Activated CD4-positive, alpha-beta T cell treated with anti-CD3 and anti-CD28 coated beads for 24 hours (primary cell): ENCODE results near the gene TYK2.
"Not testable (repeated sequence)": the region's sequence is repeated elsewhere in the genome, so short reads cannot be mapped to it uniquely, and the experiment has no call there.

Experiments
- DNase-seq, 2 donors: peaks; one replicate each; pipeline ENCODE4 v3.0.0-alpha.2; 2020; ENCODE audit warnings: low read depth in 2 of 2

TYK2 gene

DNA sequence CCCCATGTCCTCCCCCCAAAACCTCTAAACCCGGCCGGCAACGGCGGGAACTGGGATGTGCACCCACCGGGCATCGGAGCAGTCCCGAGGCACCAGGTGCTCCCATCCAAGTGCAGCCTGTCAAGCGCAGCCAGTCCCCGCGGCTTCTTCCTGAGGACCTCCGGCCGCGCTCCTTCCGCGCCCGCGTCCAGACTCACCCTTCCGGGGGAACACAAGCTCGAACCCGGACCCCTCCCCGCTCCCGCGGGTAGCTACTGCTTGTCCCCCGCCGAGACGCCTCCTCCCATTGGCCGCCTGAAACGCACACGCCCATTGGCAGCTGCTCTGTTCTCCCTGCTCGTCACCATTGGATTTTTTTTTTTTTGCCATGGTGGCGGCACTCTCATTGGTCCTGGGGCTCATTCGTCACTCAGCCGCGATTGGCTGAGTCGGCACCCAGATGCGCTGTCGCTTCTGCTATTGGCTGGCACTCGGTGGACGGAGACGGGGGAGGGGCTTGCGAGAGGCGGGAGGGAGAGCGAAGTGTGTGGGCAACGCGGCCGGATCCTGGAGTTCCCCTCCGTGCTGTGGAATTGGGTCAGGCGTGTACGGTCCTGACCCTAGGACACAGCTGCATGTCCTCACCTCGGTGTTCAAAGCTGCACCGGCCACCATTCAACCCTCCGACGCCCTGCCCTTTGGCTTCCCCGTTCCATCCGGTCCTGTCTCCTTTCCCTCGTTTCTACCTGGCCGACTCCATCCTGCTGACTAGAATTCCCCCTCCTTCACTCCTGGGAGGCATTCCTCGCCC lies at the start of gene TYK2:
Gene TYK2, minus strand, starts transcription at position 260 of the 790 bp plus-strand sequence. CDS start 2,166 bp downstream, outside the sequence.
- DNase-seq = peak; percentile 95 to 98

DNA sequence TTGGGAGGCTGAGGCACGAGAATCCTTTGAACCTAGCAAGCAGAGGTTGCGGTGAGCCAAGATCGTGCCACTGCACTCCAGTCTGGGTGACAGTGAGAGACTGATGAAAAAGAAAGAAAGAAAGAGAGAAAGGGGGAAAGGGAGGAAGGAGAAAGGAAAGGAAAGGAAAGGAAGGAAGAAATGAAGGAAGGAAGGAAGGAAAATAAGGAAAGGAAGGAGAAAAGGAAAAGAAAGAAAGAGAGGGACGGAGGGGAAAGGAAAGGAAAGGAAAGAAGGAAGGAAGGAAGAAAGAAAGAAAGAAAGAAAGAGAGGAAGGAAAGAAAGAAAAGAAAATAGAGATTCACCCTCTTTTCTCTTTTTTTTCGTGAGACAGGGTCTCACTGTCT lies 48.6 kb upstream of the TYK2 start:
- DNase-seq = no peak

DNA sequence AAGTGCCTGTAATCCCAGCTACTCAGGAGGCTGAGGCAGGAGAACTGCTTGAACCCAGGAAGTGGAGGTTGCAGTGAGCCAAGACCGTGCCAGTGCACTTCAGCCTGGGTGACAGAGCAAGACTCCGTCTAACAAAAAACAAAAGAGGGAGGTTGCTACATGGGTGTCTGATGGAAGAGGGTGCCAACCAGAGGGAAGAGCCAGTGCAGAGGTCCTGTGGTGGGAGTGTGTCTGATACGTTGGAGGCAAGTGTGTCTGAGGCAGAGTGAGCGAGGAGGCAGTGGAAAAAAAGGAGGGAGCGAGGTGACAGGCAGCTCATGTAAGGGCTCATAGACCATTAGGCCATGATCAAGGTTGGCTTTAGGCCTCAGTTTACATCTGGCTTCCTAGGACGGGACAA lies 46.8 kb upstream of the TYK2 start:
- DNase-seq = no peak

DNA sequence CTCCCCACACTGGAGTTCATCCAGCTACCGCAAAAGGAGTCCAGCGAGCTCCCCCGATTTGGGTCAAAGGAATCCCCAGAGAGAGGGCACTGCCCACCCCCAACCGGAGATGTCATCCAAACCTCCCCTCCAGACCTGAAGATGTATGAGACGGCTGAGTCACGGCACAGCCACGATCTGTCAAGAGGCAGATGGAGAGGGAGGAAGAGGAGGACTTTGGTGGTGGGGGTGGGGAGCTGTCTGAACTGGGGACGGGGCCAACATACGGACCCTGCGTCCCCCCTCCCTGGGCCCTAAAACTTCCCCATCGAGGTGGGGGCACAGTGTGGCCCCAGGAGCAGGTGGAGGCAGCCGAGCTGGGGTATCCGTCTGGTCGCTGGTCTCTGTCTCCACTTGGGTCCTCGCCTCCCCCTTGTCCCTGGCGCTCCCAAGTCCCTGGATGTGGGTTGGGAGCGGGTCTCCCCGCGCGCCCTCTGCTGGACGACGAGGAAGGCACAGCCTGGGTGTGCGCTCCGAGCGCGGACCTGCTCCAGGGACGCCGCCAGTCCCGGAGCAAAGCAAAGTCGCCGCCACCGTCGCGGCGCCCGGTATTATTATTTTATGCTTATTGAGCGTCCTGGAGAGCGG lies 43.8 kb upstream of the TYK2 start:
- DNase-seq = peak in 1 of 2 donors; percentile 59

DNA sequence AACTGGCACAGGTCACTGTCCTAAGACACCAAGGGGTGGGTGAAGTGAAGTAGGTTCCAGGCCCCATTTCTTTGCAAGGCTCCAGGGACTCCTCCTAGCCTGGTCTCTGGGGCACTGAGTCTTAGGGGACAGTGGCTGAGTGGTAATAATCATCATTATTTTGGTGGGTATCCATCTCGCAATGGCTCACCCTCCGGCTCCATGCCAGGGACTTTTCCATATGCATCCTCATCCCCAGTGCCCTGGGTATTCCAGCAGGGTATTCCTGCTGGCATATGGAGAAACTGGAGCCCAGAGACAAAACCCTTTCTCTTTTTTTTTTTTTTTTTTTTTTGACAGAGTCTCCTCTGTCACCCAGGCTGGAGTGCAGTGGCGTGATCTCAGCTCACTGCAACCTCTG lies 42.5 kb upstream of the TYK2 start:
- no peak for DNase-seq

DNA sequence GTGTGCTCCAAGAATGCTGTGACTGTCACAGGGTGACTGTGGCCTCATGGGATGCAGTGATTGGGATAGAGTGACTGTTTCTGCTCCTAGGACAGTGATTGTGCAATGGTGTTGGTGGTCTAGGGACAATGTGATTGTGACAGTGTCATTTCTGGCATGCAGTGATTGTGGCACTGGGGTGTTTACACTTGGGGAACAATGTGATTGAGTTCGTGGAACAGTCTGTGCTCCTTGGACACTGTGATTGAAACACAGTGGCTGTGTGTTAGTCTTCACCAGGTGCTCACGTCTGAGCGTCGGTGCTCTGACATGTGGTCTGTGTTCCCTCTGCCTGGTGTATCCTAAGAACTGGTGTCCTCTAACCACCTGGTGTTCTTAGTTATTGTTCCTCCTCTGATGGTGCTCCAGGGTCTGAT lies 41.7 kb upstream of the TYK2 start:
- no peak for DNase-seq

DNA sequence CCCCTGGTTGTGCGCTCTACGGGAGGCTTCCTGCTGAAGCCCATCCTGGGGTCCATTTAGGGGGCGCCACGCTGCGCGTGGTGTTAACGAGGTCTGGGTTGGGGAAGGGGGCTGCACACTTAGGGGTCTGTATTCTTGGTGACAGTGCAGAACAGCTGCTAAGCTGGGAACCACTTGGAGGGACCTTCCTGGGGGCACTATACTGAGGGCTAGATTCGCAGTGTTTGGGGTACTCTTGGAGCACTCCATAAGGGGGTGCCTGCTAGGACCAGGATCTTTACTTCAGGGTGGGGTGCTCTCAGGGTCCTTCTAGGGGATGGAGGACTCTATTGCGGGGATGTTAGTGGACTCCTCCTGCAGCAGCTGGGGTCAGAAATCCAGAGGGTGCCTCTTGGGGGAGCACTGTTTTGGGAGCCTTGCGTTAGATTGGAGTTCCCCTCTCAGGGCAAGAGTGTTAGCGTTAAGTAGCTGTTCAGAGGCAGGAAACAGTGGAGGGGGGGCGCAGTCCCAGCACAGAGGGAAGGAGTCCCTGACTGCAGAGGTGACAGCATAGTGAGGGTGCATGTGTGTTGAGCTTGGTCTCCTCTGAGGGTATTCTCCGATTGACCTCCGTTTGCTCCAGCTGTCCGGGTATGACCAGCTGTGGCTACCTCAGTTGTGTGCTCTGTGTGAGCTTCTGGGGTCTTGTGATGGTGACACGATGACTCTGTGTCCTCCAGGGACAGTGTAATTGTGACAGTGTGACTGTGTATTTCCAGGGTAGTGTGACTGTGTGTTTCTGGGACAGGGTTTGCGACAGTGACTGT lies 41.1 kb upstream of the TYK2 start:
- no peak for DNase-seq

DNA sequence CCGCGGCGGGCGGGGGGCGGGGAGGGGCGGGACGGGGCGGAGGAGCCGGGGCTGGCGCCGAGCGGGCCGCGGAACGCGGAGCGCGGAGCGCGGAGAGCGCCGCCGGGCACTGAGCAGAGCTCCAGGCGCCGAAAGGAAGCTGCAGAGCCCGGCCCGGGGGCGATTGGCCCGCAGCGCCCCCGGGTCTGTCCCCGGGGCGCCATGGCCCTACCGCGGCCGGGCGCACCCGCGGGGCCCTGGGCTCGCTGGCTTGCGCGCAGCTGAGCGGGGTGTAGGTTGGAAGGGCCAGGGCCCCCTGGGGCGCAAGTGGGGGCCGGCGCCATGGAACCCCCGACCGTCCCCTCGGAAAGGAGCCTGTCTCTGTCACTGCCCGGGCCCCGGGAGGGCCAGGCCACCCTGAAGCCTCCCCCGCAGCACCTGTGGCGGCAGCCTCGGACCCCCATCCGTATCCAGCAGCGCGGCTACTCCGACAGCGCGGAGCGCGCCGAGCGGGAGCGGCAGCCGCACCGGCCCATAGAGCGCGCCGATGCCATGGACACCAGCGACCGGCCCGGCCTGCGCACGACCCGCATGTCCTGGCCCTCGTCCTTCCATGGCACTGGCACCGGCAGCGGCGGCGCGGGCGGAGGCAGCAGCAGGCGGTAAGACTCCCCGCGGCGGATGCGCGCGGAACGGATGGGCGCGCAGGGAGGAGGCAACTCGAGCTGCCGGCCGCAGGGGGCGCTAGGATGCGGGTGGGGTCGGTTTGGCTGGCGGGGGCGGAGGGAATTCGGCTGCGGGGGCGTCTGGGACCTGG lies 40.3 kb upstream of the TYK2 start, which contains the start of gene PDE4A:
Gene PDE4A, plus strand, starts transcription at position 95 of the 796 bp plus-strand sequence. Its CDS starts 227 bp downstream, at position 322.
- no peak for DNase-seq

DNA sequence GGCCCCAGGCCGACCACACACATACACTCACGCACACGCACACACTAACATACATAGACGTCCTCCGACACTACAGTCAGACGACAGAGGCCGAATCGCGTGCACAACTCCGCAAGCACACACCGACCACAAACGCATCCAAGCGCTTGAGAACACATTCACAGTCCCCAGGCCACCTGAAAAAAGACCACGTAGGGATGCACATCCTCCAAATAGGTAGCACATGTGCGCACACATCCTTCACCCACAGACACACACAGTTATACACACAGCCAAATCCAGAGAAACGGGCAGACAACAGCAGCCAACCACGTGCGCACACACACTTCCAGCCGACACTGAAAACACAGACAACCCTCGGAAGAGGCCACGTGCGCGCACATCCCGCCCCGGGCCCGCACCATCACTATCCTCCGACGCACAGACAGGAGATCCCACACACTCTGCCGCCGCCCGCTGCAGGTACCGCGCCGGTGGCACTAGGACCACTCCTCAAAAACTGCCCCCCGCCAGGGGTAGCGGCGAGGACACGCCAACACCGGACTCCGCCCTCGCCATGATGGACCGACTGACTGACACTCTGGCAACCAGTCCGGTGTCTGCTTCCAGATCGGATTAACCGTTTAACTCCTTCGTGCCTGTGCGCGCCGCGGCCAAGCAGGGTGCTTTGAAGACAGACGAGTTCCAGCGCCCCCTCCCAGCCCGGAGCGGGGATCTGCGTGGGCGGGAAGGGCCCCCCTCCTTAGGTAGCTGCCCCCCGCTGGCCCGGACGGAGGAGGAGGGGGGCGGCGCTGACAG lies 39.5 kb upstream of the TYK2 start:
- DNase-seq = no peak

DNA sequence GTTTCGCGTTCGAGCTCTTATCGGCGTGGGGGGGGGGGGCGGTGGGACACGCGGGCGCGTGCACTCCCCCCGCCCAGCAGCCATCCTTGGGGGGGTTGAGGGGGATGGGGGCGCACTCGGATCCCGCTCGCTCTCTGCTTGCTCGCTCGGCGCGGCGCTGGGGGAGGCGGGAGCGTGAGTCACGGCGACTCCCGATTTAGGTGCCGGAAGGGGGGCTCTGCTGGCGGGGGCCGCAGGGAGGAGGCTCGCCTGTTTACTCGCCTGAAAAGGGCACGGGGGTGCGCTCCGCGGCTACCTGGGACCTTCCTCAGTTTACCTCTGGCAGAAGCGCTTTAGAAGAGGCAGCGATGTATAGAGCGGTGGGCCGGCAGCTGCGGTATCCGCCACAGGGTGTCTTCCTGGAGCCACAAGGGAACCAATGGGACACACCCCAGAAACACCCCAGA lies 38.9 kb upstream of the TYK2 start:
- DNase-seq = no peak

DNA sequence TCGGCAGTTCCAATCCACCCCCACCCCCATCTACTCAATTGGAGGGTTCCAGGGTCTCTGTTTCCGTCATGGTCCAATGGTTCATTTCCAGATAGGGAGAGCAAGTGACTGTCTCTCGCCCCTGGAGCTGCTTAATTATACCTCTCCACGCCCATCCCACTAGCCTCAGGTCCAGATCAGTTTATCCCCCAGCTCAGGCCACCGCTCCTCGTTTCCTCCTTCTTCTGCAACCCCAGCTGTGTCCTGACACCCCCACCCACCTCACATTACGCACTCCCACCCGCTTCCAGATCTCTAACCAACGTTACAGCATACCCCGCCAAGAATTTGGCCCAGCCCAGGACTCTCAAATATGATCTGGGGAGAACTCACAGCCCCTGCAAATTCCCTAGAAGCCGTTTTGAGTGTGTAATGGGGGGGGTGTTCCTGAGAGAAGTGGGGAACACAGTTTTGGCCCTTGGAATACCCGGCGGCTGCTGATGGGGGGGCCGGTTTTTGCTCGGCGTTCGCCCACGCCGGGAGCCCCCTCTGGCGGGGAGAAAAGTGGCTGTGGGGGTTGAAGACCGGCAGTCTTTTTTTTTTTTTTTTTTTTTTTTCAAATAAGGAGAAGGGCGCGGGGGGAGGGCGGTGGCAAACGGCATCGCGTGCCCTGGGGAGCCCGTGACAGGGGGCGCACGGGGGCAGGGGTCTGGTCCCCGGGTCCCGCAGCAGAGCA lies 38.3 kb upstream of the TYK2 start:
- no peak for DNase-seq

DNA sequence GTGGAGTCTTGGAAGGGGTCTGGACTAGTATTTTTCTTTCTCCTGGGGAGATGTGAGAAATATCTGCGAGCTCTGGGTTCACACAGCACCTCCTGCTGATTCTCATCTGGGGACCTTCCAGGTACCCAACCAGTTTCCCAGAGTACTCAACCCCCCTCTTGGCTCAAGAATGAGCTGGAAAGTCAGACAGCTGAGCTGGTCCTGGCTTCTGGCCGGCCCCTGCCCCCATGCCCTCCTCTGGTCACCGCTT lies 37.8 kb upstream of the TYK2 start:
- no peak for DNase-seq

DNA sequence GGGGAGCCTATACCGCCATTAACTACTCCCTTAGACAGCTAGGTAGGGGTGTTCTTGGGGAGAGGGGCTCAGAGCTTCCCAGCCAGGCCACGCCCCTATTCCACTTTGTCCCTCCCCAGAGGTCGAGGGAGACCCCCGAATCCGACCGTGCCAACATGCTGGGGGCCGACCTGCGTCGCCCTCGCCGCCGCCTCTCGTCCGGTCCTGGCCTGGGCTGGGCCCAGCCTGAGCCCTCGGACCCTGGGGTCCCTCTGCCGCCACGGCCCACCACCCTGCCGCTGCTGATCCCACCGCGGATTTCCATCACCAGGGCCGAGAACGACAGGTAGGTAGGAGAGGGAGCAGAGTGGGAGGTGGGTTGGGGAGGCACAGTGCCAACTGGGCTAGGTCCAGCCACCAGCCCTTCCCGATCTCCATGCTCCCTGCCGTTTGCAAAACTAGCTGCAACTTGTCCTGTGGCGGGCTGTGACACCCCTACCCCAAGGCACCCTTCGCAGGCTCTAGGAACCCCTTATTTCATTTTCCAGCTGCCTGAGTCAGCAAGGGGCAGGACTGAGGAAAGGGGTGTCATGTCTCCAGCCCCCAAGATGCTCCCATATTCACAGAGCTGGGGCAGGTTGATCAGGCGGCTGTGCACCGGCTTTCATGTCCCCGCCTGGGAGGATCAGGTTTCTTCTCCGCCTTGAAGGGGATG lies 37.3 kb upstream of the TYK2 start:
- no peak for DNase-seq

DNA sequence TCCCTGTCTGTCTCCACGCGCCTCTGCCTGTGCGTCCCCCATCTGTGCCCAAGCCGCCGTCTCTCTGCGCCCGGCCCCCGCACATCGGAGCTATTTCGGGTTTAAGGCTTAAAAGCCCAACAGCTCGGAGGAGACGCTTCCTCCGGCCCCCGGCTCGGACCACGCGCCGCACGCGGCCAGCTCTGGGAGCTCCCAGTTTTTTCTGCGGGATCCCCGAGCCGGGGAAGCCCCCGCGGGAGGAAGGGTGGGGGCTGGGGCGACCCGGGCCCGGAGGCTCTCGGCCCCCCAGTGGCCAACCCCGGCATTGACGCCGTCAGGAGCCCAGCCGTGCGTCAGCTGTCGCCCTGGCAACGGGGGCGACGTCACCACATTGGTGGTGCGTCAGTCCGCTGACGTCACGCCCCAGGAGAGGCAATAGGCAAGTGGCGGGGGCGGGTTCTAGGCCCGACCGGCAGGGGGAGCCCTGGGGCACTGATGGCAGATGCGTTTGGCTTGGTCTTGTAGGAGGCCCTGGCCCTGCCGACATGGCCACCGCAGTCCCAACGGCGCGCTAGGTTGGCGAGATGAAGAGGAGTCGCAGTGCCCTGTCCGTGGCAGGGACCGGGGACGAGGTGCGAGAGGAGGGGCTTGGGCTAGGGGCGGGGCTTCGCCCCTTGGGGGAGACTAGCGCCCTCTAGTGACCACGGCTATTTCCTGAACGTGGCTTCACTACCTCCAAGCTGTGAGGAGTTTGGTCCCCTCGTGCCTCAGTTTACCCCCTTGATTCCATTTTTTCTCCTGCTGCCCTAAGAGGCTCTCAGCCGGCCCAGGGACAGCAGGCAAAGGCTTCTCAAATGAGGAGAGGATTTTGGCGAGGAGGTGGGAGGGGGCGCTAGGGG lies 36.2 kb upstream of the TYK2 start:
- peak; percentile 85 to 91 for DNase-seq

DNA sequence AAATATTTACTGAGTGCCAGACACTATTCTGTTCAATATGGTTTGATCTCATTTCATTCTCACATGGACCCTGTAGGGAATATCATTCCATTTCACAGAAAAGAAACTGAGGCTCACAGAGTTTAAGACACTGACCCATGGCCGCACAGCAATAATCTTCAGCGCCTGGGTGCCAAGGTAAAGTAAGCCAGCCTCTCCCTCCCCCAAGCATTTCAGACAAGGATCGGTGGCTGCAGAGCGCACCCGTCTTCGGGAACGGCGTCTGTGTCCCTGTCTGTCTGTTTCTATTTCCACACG lies 35.7 kb upstream of the TYK2 start:
- no peak for DNase-seq

DNA sequence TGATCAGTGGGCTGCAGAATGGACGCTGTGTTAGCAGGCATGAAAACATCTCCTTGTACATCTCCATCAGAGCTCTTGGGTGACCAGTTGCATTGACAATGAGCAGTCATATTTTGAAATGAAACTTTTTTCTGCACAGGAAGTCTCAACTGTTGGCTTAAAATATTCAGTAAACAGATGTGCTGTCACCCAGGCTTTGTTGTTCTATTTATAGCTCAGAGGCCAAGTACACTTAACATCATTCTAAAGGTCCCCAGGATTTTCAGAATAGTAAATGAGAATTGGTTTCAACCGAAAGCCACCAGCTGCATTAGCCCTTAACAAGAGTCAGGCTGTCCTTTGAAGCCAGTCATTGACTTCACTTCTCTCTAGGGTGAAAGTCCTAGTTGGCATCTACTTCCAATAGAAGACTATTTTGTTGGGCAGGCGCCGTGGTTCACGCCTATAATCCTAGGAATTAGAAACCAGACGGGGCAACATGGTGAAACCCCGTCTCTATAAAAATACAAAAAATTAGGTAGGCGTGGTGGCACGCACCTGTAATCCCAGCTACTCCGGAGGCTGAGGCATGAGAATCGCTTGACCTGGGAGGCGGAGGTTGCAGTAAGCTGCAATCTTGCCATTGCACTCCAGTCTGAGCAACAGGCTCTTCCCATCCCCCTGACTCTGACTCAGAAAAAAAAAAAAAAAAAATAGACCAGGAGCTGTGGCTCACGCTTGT lies 32.0 kb upstream of the TYK2 start:
- no peak for DNase-seq

DNA sequence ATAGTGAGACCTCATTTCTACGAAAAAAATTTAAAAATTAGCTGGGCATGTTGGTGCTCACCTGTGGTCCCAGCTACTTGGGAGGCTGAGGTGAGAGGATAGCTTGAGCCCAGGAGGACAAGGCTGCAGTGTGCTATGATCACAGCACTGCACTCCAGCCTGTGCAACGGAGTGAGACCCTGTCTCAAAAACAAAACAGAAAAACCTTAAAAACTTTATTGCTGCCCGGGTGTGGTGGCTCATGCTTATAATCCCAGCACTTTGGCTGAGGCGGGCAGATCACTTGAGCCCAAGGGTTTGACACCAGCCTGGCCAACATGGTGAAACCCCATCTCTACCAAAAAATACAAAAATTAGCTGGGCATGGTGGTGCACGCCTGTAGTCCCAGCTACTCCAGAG lies 30.9 kb upstream of the TYK2 start:
- DNase-seq = not testable (repeated sequence)

DNA sequence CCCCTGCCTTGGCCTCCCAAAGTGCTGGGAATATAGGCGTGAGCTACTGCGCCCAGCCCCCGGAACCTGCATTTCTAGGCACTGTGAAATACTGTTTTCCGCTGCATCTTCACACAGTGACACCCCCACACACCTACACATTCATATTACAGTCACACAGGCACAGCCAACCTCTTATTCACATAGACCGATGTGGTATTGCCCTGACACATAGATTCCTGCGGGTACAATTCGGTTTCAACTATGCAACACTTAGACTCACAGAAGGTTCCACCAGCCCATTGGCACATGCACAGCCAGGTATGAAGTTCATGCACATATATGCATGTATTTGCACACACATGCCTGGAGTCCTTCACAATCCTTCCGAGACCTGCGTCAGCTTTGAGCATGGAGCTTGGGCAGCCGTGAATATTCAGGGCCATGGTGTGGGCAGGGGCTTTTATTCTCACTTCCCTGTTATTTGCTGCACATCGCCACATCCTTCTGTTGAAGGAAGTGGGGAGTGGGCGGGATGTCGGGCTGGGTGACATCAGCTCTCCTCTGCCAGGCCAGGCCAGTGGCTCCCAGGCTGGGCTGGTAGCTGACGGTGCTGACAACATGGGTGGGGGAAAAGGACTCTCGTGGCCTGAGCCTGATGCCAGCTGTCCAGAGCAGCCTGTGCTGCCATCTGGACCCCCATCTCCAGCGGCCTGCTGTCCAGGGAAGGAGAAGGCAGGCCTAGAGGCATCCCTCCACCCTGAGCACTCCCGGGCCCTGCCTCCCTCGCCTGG lies 28.3 kb upstream of the TYK2 start:
- no peak for DNase-seq
